Uterus (tissue), 2 donors: ENCODE measurements around the gene EYS.

Experiments
- CTCF ChIP-seq, 4 experiments: fragments of 200-600 bp in 2 of 4; fragments of 450-650 bp in 2 of 4; sonication (generic) in 2 of 4; IDR thresholded peaks; one replicate each; pipeline ENCODE4 v1.5.1; 2016 to 2019; ENCODE audit warnings: antibody characterized with exemption in 4 of 4, mild to moderate bottlenecking in 2 of 4, moderate library complexity in 1 of 4
- POLR2A ChIP-seq, 2 donors: fragments of 450-650 bp; IDR thresholded peaks; one replicate each; pipeline ENCODE4 v1.6.1; 2016; ENCODE audit warnings: antibody characterized with exemption in 2 of 2, mild to moderate bottlenecking in 1 of 2, moderate library complexity in 1 of 2

DNA sequence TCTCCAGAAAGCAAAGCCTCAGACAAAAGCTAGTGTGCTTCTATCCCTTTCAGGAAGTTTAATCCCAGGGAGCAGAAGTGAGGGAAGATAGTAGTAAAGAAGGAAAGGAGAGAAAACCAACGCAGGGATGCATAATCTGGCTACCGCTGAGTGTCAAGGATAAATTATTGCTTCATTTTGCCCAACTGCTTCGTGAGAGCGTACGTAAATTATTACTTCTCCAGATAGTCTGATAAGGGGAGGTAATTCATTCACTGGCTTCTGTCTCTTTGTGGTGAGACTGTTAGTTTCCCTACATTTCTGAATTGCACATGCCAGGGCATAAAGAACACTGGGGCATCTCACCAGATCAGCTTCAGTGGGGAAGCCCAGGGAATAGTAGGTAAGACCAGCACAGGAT lies 1531.7 kb downstream of the EYS start:
- TF ChIP-seq POLR2A (IDR thresholded peaks at IDR 0.05): no peak
- no peak for TF ChIP-seq CTCF (IDR thresholded peaks at IDR 0.05)
